GM23248 (cell line): ENCODE results near the gene LRRK2.

Experiments used
- EZH2 ChIP-seq: fragments of 200-600 bp; sonication (generic); IDR thresholded peaks from 2 replicates; pipeline ENCODE4 v1.6.1; 2018; ENCODE audit warnings: antibody characterized with exemption, mild to moderate bottlenecking; ENCODE audit not compliant: insufficient read depth, poor library complexity, severe bottlenecking
- EZH2phosphoT487 ChIP-seq: fragments of 200-600 bp; sonication (generic); IDR thresholded peaks from 2 replicates; pipeline ENCODE4 v1.6.1; 2018; ENCODE audit warnings: antibody characterized with exemption, moderate library complexity, mild to moderate bottlenecking, low read depth; ENCODE audit not compliant: insufficient read depth

DNA sequence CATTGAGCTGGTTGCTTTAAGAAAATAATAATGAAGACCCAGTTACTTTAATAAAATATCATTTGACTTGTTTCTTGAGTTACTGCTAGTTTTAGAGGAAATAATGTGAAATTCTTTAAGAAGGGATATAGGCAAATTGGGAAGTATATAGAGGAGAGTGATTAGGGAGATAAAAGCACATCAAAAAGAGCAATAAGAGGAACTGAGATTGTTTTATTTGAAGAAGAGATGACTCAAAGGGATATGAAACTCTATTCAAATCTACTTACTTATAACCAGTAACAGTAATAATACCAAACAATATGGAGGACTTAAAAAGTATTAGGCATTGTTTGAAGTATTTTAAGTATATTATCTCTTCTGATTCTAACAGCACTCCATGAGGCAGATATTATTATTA is 37.1 kb downstream of the LRRK2 start:
- TF ChIP-seq EZH2 = no peak
- no peak for TF ChIP-seq EZH2phosphoT487
